Measurements from ENCODE around the gene CSTB. TPM values are rescaled to one million over a fixed set of nuclear protein-coding genes. Genes with fewer than 3 reads are reported as not detected.
A peak's percentile ranks its signal among the peaks of the same experiment; 100 is the strongest.

CSTB gene
- total RNA-seq, 1 experiment from 2014 or later: 36.1 TPM

DNA sequence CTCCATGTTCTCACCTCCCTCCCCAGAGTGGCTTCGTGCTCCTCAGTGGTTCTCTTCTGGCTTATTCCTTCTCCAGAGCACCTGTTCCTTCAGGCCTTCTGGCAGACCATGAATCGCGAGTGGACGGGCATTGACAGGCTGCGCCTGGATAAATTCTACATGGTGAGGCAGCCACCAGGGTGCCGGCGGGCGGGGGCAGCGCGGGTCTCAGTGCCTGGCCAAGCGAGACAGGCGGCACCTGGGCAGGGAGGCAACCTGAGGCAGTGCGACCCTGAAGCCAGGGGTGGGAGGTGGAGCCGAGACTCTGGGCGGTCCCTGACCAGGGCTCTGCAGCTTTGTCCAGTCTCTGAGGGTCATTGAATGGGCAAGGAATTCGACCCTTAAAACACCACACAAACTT, 17.1 kb upstream of the CSTB start (continued):
- TF ChIP-seq, protein P1, sequence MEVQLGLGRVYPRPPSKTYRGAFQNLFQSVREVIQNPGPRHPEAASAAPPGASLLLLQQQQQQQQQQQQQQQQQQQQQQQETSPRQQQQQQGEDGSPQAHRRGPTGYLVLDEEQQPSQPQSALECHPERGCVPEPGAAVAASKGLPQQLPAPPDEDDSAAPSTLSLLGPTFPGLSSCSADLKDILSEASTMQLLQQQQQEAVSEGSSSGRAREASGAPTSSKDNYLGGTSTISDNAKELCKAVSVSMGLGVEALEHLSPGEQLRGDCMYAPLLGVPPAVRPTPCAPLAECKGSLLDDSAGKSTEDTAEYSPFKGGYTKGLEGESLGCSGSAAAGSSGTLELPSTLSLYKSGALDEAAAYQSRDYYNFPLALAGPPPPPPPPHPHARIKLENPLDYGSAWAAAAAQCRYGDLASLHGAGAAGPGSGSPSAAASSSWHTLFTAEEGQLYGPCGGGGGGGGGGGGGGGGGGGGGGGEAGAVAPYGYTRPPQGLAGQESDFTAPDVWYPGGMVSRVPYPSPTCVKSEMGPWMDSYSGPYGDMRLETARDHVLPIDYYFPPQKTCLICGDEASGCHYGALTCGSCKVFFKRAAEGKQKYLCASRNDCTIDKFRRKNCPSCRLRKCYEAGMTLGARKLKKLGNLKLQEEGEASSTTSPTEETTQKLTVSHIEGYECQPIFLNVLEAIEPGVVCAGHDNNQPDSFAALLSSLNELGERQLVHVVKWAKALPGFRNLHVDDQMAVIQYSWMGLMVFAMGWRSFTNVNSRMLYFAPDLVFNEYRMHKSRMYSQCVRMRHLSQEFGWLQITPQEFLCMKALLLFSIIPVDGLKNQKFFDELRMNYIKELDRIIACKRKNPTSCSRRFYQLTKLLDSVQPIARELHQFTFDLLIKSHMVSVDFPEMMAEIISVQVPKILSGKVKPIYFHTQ (CRISPR knock-in tag; IDR thresholded peaks at IDR 0.05): no peak
- TF ChIP-seq NFYB (CRISPR knock-in tag; conservative IDR thresholded peaks at IDR 0.05; ENCODE audit: low read depth) (no peak), ZNF138 (CRISPR knock-in tag; conservative IDR thresholded peaks at IDR 0.05) (no peak)
- TF ChIP-seq, protein P2, sequence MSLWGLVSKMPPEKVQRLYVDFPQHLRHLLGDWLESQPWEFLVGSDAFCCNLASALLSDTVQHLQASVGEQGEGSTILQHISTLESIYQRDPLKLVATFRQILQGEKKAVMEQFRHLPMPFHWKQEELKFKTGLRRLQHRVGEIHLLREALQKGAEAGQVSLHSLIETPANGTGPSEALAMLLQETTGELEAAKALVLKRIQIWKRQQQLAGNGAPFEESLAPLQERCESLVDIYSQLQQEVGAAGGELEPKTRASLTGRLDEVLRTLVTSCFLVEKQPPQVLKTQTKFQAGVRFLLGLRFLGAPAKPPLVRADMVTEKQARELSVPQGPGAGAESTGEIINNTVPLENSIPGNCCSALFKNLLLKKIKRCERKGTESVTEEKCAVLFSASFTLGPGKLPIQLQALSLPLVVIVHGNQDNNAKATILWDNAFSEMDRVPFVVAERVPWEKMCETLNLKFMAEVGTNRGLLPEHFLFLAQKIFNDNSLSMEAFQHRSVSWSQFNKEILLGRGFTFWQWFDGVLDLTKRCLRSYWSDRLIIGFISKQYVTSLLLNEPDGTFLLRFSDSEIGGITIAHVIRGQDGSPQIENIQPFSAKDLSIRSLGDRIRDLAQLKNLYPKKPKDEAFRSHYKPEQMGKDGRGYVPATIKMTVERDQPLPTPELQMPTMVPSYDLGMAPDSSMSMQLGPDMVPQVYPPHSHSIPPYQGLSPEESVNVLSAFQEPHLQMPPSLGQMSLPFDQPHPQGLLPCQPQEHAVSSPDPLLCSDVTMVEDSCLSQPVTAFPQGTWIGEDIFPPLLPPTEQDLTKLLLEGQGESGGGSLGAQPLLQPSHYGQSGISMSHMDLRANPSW (CRISPR knock-in tag; conservative IDR thresholded peaks at IDR 0.05; ENCODE audit: low read depth): no peak
- TF ChIP-seq, protein P3, sequence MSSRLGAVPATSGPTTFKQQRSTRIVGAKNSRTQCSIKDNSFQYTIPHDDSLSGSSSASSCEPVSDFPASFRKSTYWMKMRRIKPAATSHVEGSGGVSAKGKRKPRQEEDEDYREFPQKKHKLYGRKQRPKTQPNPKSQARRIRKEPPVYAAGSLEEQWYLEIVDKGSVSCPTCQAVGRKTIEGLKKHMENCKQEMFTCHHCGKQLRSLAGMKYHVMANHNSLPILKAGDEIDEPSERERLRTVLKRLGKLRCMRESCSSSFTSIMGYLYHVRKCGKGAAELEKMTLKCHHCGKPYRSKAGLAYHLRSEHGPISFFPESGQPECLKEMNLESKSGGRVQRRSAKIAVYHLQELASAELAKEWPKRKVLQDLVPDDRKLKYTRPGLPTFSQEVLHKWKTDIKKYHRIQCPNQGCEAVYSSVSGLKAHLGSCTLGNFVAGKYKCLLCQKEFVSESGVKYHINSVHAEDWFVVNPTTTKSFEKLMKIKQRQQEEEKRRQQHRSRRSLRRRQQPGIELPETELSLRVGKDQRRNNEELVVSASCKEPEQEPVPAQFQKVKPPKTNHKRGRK (CRISPR knock-in tag; IDR thresholded peaks at IDR 0.05; ENCODE audit: borderline replicate concordance): no peak

DNA sequence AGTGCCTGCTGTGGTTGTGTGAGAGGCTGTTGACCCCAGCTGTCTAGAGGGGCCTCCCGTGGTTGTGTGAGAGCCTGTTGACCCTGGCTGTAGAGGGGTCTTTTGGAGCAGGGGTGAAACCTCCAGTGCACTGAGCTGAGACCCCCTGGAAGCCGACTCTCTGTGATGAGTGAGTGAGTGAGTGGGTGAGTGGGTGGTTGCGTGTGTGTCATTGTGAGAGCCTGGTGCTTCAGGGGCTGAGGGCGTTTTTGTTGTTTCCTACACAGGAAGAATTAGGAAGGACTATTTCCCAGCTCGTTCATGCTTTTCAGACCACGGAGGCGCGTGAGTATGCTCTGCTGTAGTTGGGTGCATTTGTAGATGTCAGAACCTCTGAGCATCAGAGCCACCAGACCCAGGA, 16.3 kb upstream of the CSTB start:
- Mint-ChIP-seq H3K4me3 (peak overlapping the region; percentile 32; the same call in 1 of the 2 replicates), H3K4me1 (peaks cover 11% of the 10 kb centered on the region), H3K9me3 (no peaks in the 10 kb centered on the region), H3K36me3 (peaks cover 59% of the 10 kb centered on the region), H3K27me3 (ENCODE audit: low read depth) (no peaks in the 10 kb centered on the region), H3K27ac (no peak overlapping the region)
- ChIA-PET CTCF (no interaction called here), POLR2A (no interaction called here)
- TF ChIP-seq, protein P4, sequence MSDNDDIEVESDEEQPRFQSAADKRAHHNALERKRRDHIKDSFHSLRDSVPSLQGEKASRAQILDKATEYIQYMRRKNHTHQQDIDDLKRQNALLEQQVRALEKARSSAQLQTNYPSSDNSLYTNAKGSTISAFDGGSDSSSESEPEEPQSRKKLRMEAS (CRISPR knock-in tag; IDR thresholded peaks at IDR 0.05): no peak
- TF ChIP-seq EMX1 (CRISPR knock-in tag; IDR thresholded peaks at IDR 0.05): no peak
- no peak for TF ChIP-seq RORB (CRISPR knock-in tag; IDR thresholded peaks at IDR 0.05)
- no peak for TF ChIP-seq CREM (CRISPR knock-in tag; IDR thresholded peaks at IDR 0.05)
- TF ChIP-seq, protein P5, sequence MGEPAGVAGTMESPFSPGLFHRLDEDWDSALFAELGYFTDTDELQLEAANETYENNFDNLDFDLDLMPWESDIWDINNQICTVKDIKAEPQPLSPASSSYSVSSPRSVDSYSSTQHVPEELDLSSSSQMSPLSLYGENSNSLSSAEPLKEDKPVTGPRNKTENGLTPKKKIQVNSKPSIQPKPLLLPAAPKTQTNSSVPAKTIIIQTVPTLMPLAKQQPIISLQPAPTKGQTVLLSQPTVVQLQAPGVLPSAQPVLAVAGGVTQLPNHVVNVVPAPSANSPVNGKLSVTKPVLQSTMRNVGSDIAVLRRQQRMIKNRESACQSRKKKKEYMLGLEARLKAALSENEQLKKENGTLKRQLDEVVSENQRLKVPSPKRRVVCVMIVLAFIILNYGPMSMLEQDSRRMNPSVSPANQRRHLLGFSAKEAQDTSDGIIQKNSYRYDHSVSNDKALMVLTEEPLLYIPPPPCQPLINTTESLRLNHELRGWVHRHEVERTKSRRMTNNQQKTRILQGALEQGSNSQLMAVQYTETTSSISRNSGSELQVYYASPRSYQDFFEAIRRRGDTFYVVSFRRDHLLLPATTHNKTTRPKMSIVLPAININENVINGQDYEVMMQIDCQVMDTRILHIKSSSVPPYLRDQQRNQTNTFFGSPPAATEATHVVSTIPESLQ (CRISPR knock-in tag; IDR thresholded peaks at IDR 0.05): no peak
- no peak for TF ChIP-seq TEAD4 (CRISPR knock-in tag; IDR thresholded peaks at IDR 0.05)
- no peak for TF ChIP-seq ELF4 (CRISPR knock-in tag; IDR thresholded peaks at IDR 0.05; ENCODE audit: low read depth)
- TF ChIP-seq JAZF1 (CRISPR knock-in tag; IDR thresholded peaks at IDR 0.05): no peak
- TF ChIP-seq ZBTB21 (CRISPR knock-in tag; IDR thresholded peaks at IDR 0.05; ENCODE audit: borderline replicate concordance): no peak
- ATAC-seq (no peak), DNase-seq (ENCODE audit: low spot score) (no peak)

DNA sequence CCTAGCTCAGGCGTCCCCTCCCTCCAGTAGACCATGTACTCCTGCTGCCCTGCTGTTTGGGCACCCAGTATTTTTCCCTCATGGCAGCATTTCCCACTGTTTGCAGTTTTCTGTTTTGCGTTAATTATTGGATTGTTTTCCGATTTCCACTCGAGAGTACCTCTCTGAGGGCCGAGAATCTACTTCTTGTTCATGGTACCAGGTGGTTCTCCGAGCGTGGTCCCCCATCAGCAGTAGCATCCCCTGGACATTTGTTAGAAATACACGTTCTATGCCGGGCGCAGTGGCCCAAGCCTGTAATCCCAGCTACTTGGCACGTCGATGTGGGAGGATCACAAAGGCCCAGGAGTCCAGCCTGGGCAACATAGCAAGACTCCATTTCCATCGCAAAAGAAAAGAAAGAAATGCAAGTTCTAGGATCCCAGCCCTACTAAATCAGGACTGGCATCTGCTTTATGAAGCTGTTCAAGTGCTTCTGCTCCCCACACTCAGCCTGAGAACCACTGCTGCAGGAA, 14.0 kb upstream of the CSTB start:
- H3K4me3 Mint-ChIP-seq: peak overlapping the region; percentile 97
- H3K27ac Mint-ChIP-seq: peak overlapping the region; percentile 95
- DNase-seq (ENCODE audit: low spot score): no peak
- H3K9me3 Mint-ChIP-seq: no peaks in the 10 kb centered on the region
- peaks cover 11% of the 10 kb centered on the region for H3K4me1 Mint-ChIP-seq
- TF ChIP-seq ZNF121 (CRISPR knock-in tag; IDR thresholded peaks at IDR 0.05) (peak; percentile 94), ZNF263 (CRISPR knock-in tag; IDR thresholded peaks at IDR 0.05; ENCODE audit: low read depth) (no peak)
- H3K36me3 Mint-ChIP-seq: peaks cover 35% of the 10 kb centered on the region
- ChIA-PET POLR2A (interaction anchor here (0.8 kb wide), 1 partner anchor 50 kb away, joined by 3 read pairs; no protein-coding TSS in a partner anchor), CTCF (interaction anchor here (0.6 to 2.8 kb wide), 13 partner anchors 10 to 186 kb away, joined by 3 to 34 read pairs (median 9); no protein-coding TSS in a partner anchor)
- no peak for ATAC-seq
- no peaks in the 10 kb centered on the region for H3K27me3 Mint-ChIP-seq (ENCODE audit: low read depth)

All from WTC11 (cell line).